CD14-positive monocyte (primary cell): ENCODE results near the gene MAD1L1. TPM values are rescaled to one million over a fixed set of nuclear protein-coding genes. Genes with fewer than 3 reads are reported as not detected.

Experiments used
- DNase-seq, 3 donors: peaks; one replicate each; pipeline ENCODE4 v3.0.0-alpha.2; 2011 to 2022
- H2AFZ ChIP-seq: 2 replicates; pipeline ENCODE4 v1.6.0; 2012; ENCODE audit warnings: mild to moderate bottlenecking, low read depth, low read length, inconsistent platforms; ENCODE audit not compliant: insufficient read depth, poor library complexity, severe bottlenecking
- H3K27ac ChIP-seq, 2 donors: 1 replicate in 1 of 2; 2 replicates in 1 of 2; pipeline ENCODE4 v1.5.1; 2012 to 2013; ENCODE audit warnings: low read length in 2 of 2, control low read depth in 1 of 2, inconsistent platforms in 1 of 2, low read depth in 1 of 2, mild to moderate bottlenecking in 1 of 2
- H3K27me3 ChIP-seq, 2 donors: one replicate each; pipeline versions ENCODE4 v1.6.0 to v1.6.1; 2011 to 2013; ENCODE audit warnings: low read length in 2 of 2; ENCODE audit not compliant: control insufficient read depth in 2 of 2, insufficient read depth in 2 of 2
- H3K36me3 ChIP-seq, 2 donors: replicated peaks in 1 of 2; 1 replicate in 1 of 2; 2 replicates in 1 of 2; pipeline versions ENCODE4 v1.5.1 to v1.6.1; 2012 to 2013; ENCODE audit warnings: low read length in 2 of 2, control low read depth in 1 of 2, inconsistent platforms in 1 of 2, mild to moderate bottlenecking in 1 of 2; ENCODE audit not compliant: insufficient read depth in 2 of 2, control insufficient read depth in 1 of 2
- H3K4me1 ChIP-seq, 2 donors: 1 replicate in 1 of 2; 2 replicates in 1 of 2; pipeline versions ENCODE4 v1.5.1 to v1.6.1; 2012 to 2013; ENCODE audit warnings: low read length in 2 of 2, control low read depth in 1 of 2, inconsistent platforms in 1 of 2, mild to moderate bottlenecking in 1 of 2, moderate library complexity in 1 of 2; ENCODE audit not compliant: insufficient read depth in 2 of 2, control insufficient read depth in 1 of 2
- H3K4me2 ChIP-seq: replicated peaks from 2 replicates; pipeline ENCODE3; 2012; ENCODE audit warnings: low read length, moderate library complexity, mild to moderate bottlenecking; ENCODE audit not compliant: poor library complexity, severe bottlenecking; ENCODE audit errors: extremely low read depth
- H3K4me3 ChIP-seq, 3 experiments: fragments of 200-600 bp in 1 of 3; sonication (generic) in 1 of 3; replicated peaks in 1 of 3; 1 replicate in 2 of 3; 2 replicates in 1 of 3; pipeline ENCODE4 v1.5.1; 2011 to 2013; ENCODE audit warnings: low read length in 3 of 3, mild to moderate bottlenecking in 3 of 3, control low read depth in 2 of 3, low read depth in 2 of 3, inconsistent platforms in 1 of 3, moderate library complexity in 1 of 3
- H3K79me2 ChIP-seq: 2 replicates; pipeline ENCODE4 v1.6.0; 2012; ENCODE audit warnings: mild to moderate bottlenecking, control low read depth, inconsistent platforms, low read length, moderate library complexity; ENCODE audit not compliant: insufficient read depth
- H3K9ac ChIP-seq: 2 replicates; pipeline ENCODE4 v1.6.0; 2017; ENCODE audit warnings: low read length, mild to moderate bottlenecking; ENCODE audit not compliant: insufficient read depth, poor library complexity, severe bottlenecking
- H3K9me3 ChIP-seq, 2 donors: replicated peaks in 1 of 2; 1 replicate in 1 of 2; 2 replicates in 1 of 2; pipeline versions ENCODE4 v1.5.1 to v1.6.1; 2012 to 2013; ENCODE audit warnings: low read length in 2 of 2, control low read depth in 1 of 2; ENCODE audit not compliant: control insufficient read depth in 1 of 2, insufficient read depth in 1 of 2
- H4K20me1 ChIP-seq: 2 replicates; pipeline ENCODE4 v1.6.0; 2012; ENCODE audit warnings: mild to moderate bottlenecking, low read length, control low read depth, moderate library complexity; ENCODE audit not compliant: insufficient read depth
- H3K27ac Mint-ChIP-seq, 7 donors: one replicate each; pipeline ENCODE4 v1.8.0; 2020; ENCODE audit warnings: mild to moderate bottlenecking in 7 of 7, mixed read lengths in 7 of 7, moderate library complexity in 6 of 7, inconsistent platforms in 2 of 7
- H3K27me3 Mint-ChIP-seq, 3 donors: one replicate each; pipeline ENCODE4 v1.8.0; 2021 to 2022; ENCODE audit warnings: low read depth in 3 of 3, mild to moderate bottlenecking in 3 of 3, mixed read lengths in 3 of 3, moderate library complexity in 3 of 3, inconsistent platforms in 1 of 3
- H3K36me3 Mint-ChIP-seq, 2 donors: one replicate each; pipeline ENCODE4 v1.8.0; 2020; ENCODE audit warnings: mixed read lengths in 2 of 2, inconsistent platforms in 1 of 2, mild to moderate bottlenecking in 1 of 2
- H3K4me1 Mint-ChIP-seq: one replicate; pipeline ENCODE4 v1.8.0; 2020; ENCODE audit warnings: mild to moderate bottlenecking, mixed read lengths
- H3K4me3 Mint-ChIP-seq, 2 donors: one replicate each; pipeline ENCODE4 v1.8.0; 2020; ENCODE audit warnings: mild to moderate bottlenecking in 2 of 2, mixed read lengths in 2 of 2, moderate library complexity in 1 of 2
- H3K9me3 Mint-ChIP-seq, 7 donors: one replicate each; pipeline ENCODE4 v1.8.0; 2020 to 2022; ENCODE audit warnings: mixed read lengths in 7 of 7, mild to moderate bottlenecking in 6 of 7, moderate library complexity in 6 of 7, inconsistent platforms in 2 of 7
- CTCF ChIP-seq: fragments of 200-600 bp; IDR thresholded peaks from one replicate; pipeline ENCODE4 v1.8.0; 2022; ENCODE audit warnings: antibody characterized with exemption, mild to moderate bottlenecking
- WGBS: methylation state at CpG from one replicate; pipeline ENCODE4 v1.1.5; 2013; ENCODE audit warnings: missing lambda C conversion rate; ENCODE audit not compliant: insufficient coverage; 5-methylcytosine and 5-hydroxymethylcytosine counted together
- intact Hi-C, 2 donors: fragments of 100-400 bp; cut with micrococcal nuclease; formaldehyde crosslinking; loops; one replicate each; pipeline versions ENCODE4 v1.15.0 to v1.15.1; 2023
- polyA plus RNA-seq, 3 donors: library from polyadenylated mRNA; depleted of rRNA in 1 of 3; unstranded in 2 of 3; stranded (reverse) in 1 of 3; fragments of 300-500 nt in 2 of 3; fragments of >200 nt in 1 of 3; fragmentation: Illumina TruSeq in 2 of 3; gene quantifications; 1 replicate in 2 of 3; 2 replicates in 1 of 3; pipeline ENCODE4 v1.2.3, GENCODE V29; 2012 to 2021

Gene MAD1L1
- polyA plus RNA-seq, 3 donors: 22.0 to 39.4 (median 33.2) TPM

- no peaks in the 10 kb centered on the region for H3K79me2 ChIP-seq
- Mint-ChIP-seq H3K27me3 (peaks cover 0 to 6% (median 4%) of the 10 kb centered on the region in 3 donors), H3K36me3 (peaks cover 7 to 9% of the 10 kb centered on the region in 2 donors), H3K27ac (no peak overlapping the region), H3K4me3 (no peak overlapping the region), H3K4me1 (peaks cover 7% of the 10 kb centered on the region), H3K9me3 (peaks cover 0 to 4% (median 0%) of the 10 kb centered on the region in 7 donors)
- peak; percentile 25 for TF ChIP-seq CTCF
- intact Hi-C loops: no loop called here
- no peaks in the 10 kb centered on the region for H3K27me3 ChIP-seq
- WGBS: 88% methylated on average over 21 of the region's 33 CpGs
- no peak overlapping the region for H3K9ac ChIP-seq
- no peaks in the 10 kb centered on the region for H3K4me1 ChIP-seq
- H2AFZ ChIP-seq: no peak overlapping the region
- no peak overlapping the region for H3K4me2 ChIP-seq
- DNase-seq: no peak
- no peaks in the 10 kb centered on the region for H3K9me3 ChIP-seq
- no peak overlapping the region for H3K4me3 ChIP-seq
- H3K27ac ChIP-seq: no peak overlapping the region
- peaks cover 17% of the 10 kb centered on the region for H4K20me1 ChIP-seq
- peaks cover 5 to 9% of the 10 kb centered on the region in 2 donors for H3K36me3 ChIP-seq
Observed at GRCh38 chr7:1812509-1813393, 420.0 kb downstream of the MAD1L1 start.

- H3K27ac ChIP-seq: no peak overlapping the region
- no peak for TF ChIP-seq CTCF
- intact Hi-C loops: no loop called here
- H3K79me2 ChIP-seq: no peaks in the 10 kb centered on the region
- Mint-ChIP-seq H3K27me3 (peaks cover 0 to 6% (median 4%) of the 10 kb centered on the region in 3 donors), H3K27ac (no peak overlapping the region), H3K36me3 (peaks cover 7 to 9% of the 10 kb centered on the region in 2 donors), H3K4me3 (no peak overlapping the region), H3K9me3 (peaks cover 0 to 4% (median 0%) of the 10 kb centered on the region in 7 donors), H3K4me1 (peaks cover 7% of the 10 kb centered on the region)
- H3K4me1 ChIP-seq: no peaks in the 10 kb centered on the region
- H3K36me3 ChIP-seq: peaks cover 5 to 9% of the 10 kb centered on the region in 2 donors
- no peak for DNase-seq
- WGBS: 86% methylated on average over 9 of the region's 9 CpGs
- H4K20me1 ChIP-seq: peaks cover 9% of the 10 kb centered on the region
- H3K27me3 ChIP-seq: no peaks in the 10 kb centered on the region
- no peaks in the 10 kb centered on the region for H3K9me3 ChIP-seq
- no peak overlapping the region for H3K4me2 ChIP-seq
- no peak overlapping the region for H3K4me3 ChIP-seq
- no peak overlapping the region for H2AFZ ChIP-seq
- H3K9ac ChIP-seq: no peak overlapping the region
Observed at GRCh38 chr7:1811850-1812508, 420.8 kb downstream of the MAD1L1 start.
